Urinary bladder (tissue), 4 donors: ENCODE data around the gene ZNF80. TPM values are rescaled to one million over a fixed set of nuclear protein-coding genes. Genes with fewer than 3 reads are reported as not detected.

Source experiments
- DNase-seq: peaks from one replicate; pipeline ENCODE4 v3.0.0-alpha.2; 2015; ENCODE audit errors: extremely low spot score
- H3K27ac ChIP-seq: one replicate; pipeline ENCODE4 v1.5.1; 2013; ENCODE audit warnings: low read depth, mild to moderate bottlenecking, moderate library complexity
- H3K36me3 ChIP-seq: one replicate; pipeline ENCODE4 v1.6.1; 2013; ENCODE audit warnings: mild to moderate bottlenecking, moderate library complexity; ENCODE audit not compliant: insufficient read depth
- H3K4me1 ChIP-seq: one replicate; pipeline ENCODE4 v1.6.1; 2013; ENCODE audit warnings: mild to moderate bottlenecking, moderate library complexity; ENCODE audit not compliant: insufficient read depth
- H3K4me3 ChIP-seq: one replicate; pipeline ENCODE4 v1.5.1; 2013; ENCODE audit warnings: low read depth, low read length
- WGBS: extraction: QIAGEN DNeasy Blood & Tissue Kit; methylation state at CpG from one replicate; pipeline ENCODE4 v1.1.7; 2013; 5-methylcytosine and 5-hydroxymethylcytosine counted together
- polyA plus RNA-seq: library from polyadenylated mRNA; stranded (reverse); fragments of 200-250 nt; gene quantifications from one replicate; pipeline ENCODE4 v1.2.3, GENCODE V29; 2013
- total RNA-seq: library from RNA; depleted of rRNA; stranded (reverse); fragments of >200 nt; gene quantifications from one replicate; pipeline ENCODE4 v1.2.3, GENCODE V29; 2014
- donor health status: healthy with polysubstance abuse.
- donor health status: healthy.

ZNF80 gene
- total and polyA plus RNA-seq, 2 donors: 0.04 TPM; not detected in 1

DNA sequence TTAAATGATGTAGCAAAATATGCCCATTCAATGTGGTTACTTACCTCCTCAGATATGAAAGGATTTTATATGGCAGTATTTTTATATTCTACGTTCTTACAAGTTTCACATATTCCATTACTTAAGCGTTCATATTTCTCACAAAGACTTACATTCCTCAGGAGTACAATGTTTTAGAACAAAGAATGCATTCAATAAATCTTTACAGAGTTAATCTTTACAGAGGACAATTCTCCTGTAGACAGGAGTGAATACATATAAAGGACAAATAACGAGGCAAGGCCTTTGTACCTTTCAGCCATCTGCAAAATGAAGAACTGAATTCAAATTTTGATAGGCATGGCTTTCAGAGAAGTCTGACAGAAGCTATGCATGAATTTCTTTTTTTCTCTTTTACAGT, 1.9 kb downstream of the ZNF80 start:
- Histone ChIP-seq H3K4me3 (no peak overlapping the region), H3K27ac (no peak overlapping the region), H3K36me3 (no peaks in the 10 kb centered on the region), H3K4me1 (no peaks in the 10 kb centered on the region)
- 71% methylated on average over 3 of the region's 3 CpGs for WGBS
- DNase-seq: no peak

DNA sequence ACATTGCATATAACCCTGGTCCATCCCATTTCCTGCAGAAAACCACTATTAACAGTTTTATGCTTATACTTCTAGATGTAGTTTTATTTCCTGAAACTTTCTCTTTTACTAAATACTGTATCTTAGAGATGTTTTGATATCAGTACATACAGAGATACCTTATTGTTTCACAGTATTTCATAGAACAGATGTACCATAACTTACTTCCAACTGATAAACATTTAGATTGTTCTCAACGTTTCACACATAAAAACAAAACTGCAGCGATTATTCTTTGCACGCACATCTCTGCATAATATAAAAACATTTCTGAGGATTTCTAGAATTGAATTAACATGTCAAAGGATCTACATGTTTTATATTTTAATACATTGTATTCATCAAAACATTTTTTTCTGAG, 2.6 kb downstream of the ZNF80 start:
- H3K4me3 ChIP-seq: no peak overlapping the region
- DNase-seq: no peak
- H3K27ac ChIP-seq: no peak overlapping the region
- no peaks in the 10 kb centered on the region for H3K4me1 ChIP-seq
- 48% methylated on average over 3 of the region's 3 CpGs for WGBS
- H3K36me3 ChIP-seq: no peaks in the 10 kb centered on the region

DNA sequence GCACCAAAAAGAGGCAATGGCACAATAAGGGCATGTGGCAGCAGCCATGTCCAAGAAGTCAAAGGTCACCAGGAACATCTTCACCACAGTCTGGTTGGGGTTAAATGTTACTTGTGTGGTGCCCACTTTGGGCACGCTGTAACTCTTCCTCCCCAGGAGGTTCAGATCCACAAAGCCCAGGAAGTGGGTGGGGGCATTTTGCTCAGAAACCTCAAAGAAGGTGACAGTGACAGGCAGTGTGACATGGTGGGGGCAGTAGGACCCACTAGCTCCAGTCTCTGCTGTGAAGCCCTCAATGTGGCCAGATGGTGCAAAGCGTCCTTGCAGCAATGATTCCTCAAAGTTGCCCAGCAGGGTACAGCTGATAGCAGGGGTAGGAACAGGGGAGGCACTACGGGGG, 5.8 kb downstream of the ZNF80 start:
- H3K27ac ChIP-seq: no peak overlapping the region
- H3K4me1 ChIP-seq: no peaks in the 10 kb centered on the region
- no peak overlapping the region for H3K4me3 ChIP-seq
- DNase-seq: no peak
- whole genome bisulfite sequencing: 80% methylated on average over 3 of the region's 3 CpGs
- H3K36me3 ChIP-seq: no peaks in the 10 kb centered on the region

DNA sequence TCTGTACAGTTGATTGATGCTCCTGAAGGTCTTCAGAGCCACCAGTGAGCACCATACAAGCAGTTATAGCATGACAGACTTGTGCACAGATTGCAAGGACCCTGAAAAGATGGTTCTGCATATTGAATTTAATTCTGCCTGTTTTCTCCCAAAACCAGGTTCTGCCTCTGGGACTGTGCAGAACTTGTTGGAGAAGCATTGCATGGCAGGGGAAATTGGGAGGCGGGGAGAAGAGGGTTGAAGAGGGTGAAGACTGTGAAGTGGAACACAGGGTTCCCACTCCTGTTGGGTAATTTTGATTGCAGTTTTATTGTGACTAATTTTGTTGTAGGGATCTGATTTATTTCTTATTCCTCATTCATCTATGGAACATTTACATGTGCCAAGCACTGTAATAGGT, 10.3 kb downstream of the ZNF80 start:
- Histone ChIP-seq H3K4me3 (no peak overlapping the region), H3K36me3 (no peaks in the 10 kb centered on the region), H3K4me1 (no peaks in the 10 kb centered on the region), H3K27ac (no peak overlapping the region)
- DNase-seq: no peak
- WGBS: 82% methylated on average over 1 of the region's 1 CpG

DNA sequence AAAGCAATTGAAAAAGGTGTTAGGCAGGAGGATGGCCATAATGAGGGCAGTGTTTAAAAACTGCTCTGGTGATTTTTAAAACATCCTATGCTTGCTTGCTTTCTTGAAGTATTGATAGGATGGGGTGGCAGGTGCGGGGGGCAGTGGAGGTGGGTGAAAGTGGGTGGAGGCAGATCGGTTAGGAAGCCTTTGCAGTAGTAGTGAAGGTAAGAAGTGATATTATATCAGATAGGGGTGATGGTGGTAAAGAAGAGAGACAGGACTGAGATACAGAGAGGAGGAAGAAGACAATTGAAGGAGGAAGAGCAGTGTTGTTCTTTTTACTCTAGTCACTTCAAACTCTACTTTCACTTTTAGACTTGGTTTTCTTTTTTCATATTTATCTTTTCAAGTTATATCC, 11.1 kb downstream of the ZNF80 start:
- Histone ChIP-seq H3K27ac (no peak overlapping the region), H3K36me3 (no peaks in the 10 kb centered on the region), H3K4me3 (no peak overlapping the region), H3K4me1 (no peaks in the 10 kb centered on the region)
- WGBS: 90% methylated on average over 2 of the region's 2 CpGs
- no peak for DNase-seq

DNA sequence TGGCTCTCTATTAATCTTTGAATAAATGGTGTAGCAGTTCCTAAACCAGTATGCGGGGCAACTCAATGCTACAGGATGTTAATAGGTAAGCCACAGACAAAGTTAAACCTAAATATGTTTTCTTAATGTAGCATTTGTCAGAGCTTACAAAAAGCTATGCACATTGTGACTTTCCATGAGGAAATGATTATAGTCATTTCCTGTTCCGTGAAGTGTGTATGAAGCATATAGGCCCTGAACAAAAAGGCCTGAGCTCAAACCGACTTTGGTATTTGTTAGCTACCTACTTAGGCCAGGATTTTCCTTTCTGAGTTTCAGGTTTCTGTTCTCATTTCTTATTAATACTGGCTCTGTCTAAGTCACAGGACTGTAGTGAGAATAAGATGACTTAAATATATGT, 14.2 kb downstream of the ZNF80 start:
- Histone ChIP-seq H3K4me1 (no peaks in the 10 kb centered on the region), H3K4me3 (no peak overlapping the region), H3K36me3 (no peaks in the 10 kb centered on the region), H3K27ac (no peak overlapping the region)
- DNase-seq: no peak
- 61% methylated on average over 3 of the region's 3 CpGs for WGBS

- Histone ChIP-seq H3K4me1 (no peaks in the 10 kb centered on the region), H3K36me3 (no peaks in the 10 kb centered on the region), H3K4me3 (no peak overlapping the region), H3K27ac (no peak overlapping the region)
- no peak for DNase-seq
- WGBS: 81% methylated on average over 1 of the region's 1 CpG
Measured at GRCh38 chr3:114221881-114222264, 15.5 kb downstream of the ZNF80 start.

DNA sequence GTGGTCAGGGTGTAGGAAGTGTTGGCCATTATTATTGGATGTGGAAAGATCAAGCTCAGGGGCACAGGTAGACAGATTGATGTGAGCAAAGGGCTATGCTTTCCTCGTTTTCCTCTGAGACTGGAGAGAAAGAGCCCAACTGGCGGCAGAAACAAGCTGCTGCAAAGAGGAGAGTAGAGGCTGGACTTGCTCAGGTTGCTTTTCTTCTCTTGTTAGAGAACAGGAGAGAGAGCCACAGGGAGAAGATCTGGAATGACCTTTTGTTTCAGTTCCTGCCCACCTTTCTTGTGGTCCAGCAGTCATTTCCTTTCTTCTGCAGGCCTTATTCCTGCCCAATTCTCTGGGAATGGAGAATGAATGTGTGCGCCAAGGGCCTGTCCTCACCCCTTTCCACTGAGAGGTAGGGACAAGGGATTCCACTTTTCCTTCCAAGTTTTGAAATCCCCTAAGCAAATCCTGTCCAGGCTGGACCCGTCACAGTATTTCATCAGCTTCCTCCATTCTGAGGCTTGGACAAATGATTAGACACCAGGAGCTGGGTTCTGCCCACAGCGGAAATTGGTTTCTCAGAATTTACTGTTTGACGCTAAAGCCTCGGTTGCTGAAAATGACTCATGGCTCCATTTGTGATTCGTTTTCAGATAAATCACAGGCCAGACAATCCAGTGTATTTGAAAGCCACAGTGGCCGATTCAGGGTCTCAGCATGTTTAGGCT, 16.1 kb downstream of the ZNF80 start:
- 83% methylated on average over 9 of the region's 9 CpGs for WGBS
- no peak for DNase-seq
- H3K36me3 ChIP-seq: no peaks in the 10 kb centered on the region

DNA sequence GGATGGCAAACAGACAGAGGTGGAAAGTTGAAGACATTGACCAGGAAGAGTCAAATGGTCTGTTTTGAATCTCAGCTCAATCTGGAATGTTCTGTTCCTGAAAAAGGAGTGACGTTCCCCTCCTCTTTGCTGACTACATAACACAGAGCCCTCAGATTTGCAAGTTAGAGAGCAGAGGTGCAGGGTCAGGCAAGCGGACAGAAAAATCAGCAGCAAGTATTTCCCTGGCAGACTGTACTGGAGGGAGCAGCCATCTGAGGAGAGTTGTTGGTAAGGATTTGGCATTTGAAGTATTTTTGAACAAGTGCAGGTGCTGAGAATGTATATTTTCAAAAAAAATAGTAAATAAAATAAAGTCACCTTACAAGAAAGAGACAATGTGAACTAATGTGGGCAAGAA, 17.6 kb downstream of the ZNF80 start:
- 43% methylated on average over 2 of the region's 2 CpGs for WGBS
- no peak overlapping the region for H3K27ac ChIP-seq
- H3K4me3 ChIP-seq: no peak overlapping the region
- H3K36me3 ChIP-seq: no peaks in the 10 kb centered on the region
- no peaks in the 10 kb centered on the region for H3K4me1 ChIP-seq
- DNase-seq: no peak

More for the DNA sequence above, 16.1 kb downstream of the ZNF80 start:
- Histone ChIP-seq H3K4me1 (no peaks in the 10 kb centered on the region), H3K4me3 (no peak overlapping the region), H3K27ac (no peak overlapping the region)

DNA sequence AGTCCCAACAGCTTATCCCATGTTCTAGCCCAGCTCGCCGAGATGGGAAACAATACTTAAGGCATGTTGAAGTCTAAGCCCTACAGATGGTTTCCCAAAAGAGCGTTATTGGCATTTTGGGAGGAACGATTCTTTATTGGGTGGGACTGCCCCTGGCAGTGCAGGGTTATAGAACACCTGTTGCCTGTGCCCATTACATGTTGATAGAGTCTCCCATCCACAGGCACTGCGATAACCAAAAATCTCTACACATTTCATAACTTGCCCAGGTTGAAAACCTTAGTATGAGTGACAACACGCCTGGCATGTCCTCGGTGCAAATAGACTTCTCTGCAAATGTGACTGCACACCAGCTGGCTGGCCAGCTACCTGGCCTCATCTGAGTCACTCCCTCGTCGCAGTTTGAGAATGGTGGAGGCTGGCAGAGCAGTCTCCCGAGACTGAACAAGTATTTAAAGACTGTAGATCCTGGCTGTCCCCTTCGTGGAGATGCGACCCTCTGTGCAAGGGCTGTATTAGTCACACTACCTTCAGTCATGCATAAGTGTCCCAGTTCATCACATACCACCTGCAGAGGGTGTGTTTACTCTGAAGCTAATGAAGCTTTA, 18.7 kb downstream of the ZNF80 start:
- Histone ChIP-seq H3K27ac (no peak overlapping the region), H3K4me1 (no peaks in the 10 kb centered on the region), H3K4me3 (no peak overlapping the region), H3K36me3 (no peaks in the 10 kb centered on the region)
- 88% methylated on average over 12 of the region's 12 CpGs for WGBS
- DNase-seq: no peak

DNA sequence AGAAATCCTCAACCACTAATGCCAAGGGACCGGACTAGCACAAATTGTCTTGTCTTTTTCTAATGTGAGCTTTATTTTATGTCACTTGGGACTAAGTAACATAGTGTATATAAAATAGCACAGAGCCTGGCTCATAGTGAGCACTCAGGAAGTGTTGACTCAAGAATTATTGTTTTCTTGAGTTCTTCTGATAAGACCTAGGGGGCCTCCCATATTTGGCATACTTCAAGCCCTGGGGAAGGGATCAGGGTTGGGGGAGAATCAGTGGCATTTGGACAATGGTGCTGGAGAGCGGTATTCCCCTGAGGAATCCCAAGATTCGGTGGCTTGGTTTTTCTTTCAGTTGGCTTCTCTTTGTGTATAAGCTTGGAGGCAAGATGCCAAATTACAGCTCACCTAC, 19.4 kb downstream of the ZNF80 start:
- no peak for DNase-seq
- WGBS: 83% methylated on average over 3 of the region's 3 CpGs

GRCh38 chr3:114217266-114217665, 20.1 kb downstream of the ZNF80 start:
- DNase-seq: no peak
- no peaks in the 10 kb centered on the region for H3K4me1 ChIP-seq
- H3K4me3 ChIP-seq: no peak overlapping the region
- H3K27ac ChIP-seq: no peak overlapping the region
- no peaks in the 10 kb centered on the region for H3K36me3 ChIP-seq

More for the DNA sequence above, 19.4 kb downstream of the ZNF80 start:
- no peaks in the 10 kb centered on the region for H3K36me3 ChIP-seq
- H3K27ac ChIP-seq: no peak overlapping the region
- no peaks in the 10 kb centered on the region for H3K4me1 ChIP-seq
- no peak overlapping the region for H3K4me3 ChIP-seq

GRCh38 chr3:114216186-114216970, 21.0 kb downstream of the ZNF80 start:
- no peak overlapping the region for H3K27ac ChIP-seq
- no peaks in the 10 kb centered on the region for H3K36me3 ChIP-seq
- H3K4me1 ChIP-seq: no peaks in the 10 kb centered on the region
- H3K4me3 ChIP-seq: no peak overlapping the region
- DNase-seq: no peak
- 89% methylated on average over 5 of the region's 5 CpGs for WGBS
